22Rv1 (cell line): ENCODE results near the gene DACH1.

Experiments
- ZFX ChIP-seq: fragments of 450-650 bp; IDR thresholded peaks from 2 replicates; pipeline ENCODE4 v1.6.1; 2017; ENCODE audit warnings: antibody characterized with exemption, borderline replicate concordance
- TF ChIP-seq, protein P1 (sequence below): fragments of 450-650 bp; IDR thresholded peaks from 2 replicates; pipeline ENCODE4 v1.5.1; 2017; ENCODE audit warnings: mild to moderate bottlenecking

DNA sequence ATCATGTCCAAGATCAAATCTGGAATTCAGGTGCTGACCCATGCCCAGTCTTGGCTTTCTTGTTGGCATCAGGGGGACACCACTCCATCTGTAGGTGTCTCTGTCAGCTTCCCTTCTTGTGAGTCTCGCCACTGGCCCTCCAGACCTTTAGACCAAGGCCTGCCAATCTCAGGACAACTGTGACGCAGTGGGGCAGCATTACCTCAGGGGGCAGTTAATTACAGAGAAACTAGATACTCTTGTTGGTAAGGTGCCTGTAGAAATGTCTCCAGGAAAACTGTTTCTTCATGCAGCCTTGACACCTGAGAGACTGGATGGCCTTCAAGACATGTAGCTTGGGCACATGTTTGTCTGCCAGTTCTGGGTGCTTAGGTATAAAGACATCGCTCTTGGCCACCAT lies 46.7 kb upstream of the DACH1 start:
- TF ChIP-seq, protein P1, sequence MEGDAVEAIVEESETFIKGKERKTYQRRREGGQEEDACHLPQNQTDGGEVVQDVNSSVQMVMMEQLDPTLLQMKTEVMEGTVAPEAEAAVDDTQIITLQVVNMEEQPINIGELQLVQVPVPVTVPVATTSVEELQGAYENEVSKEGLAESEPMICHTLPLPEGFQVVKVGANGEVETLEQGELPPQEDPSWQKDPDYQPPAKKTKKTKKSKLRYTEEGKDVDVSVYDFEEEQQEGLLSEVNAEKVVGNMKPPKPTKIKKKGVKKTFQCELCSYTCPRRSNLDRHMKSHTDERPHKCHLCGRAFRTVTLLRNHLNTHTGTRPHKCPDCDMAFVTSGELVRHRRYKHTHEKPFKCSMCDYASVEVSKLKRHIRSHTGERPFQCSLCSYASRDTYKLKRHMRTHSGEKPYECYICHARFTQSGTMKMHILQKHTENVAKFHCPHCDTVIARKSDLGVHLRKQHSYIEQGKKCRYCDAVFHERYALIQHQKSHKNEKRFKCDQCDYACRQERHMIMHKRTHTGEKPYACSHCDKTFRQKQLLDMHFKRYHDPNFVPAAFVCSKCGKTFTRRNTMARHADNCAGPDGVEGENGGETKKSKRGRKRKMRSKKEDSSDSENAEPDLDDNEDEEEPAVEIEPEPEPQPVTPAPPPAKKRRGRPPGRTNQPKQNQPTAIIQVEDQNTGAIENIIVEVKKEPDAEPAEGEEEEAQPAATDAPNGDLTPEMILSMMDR: no peak
- TF ChIP-seq ZFX: no peak
